ENCODE measurements around the gene GLT6D1. TPM values are rescaled to one million over a fixed set of nuclear protein-coding genes. Genes with fewer than 3 reads are reported as not detected.

Gene GLT6D1
- total RNA-seq, 1 experiment from 2014 or later: not detected

DNA sequence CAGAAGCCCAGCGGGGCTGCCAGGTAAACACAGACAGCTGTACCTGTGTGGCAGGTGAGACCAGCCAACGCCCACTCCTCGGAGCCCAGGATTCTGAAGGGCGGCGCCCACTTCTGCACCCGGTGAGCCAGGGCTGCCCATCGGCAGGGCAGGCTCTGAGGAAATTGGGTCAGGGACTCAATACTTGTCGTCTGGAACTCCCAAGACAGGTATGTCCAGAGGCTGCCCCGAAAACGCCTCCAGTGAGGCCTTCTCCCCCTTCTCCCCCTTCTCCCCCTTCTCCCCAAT, 19.8 kb downstream of the GLT6D1 start:
- intact Hi-C loops (cut with micrococcal nuclease; ENCODE audit: unreplicated experiment) (no loop called here), in situ Hi-C loops (cut with HindIII; ENCODE audit: low pct_unique_long_range_greater_than_20kb, low sequenced_read_pairs) (no loop called here)
- TF ChIP-seq, protein P1, sequence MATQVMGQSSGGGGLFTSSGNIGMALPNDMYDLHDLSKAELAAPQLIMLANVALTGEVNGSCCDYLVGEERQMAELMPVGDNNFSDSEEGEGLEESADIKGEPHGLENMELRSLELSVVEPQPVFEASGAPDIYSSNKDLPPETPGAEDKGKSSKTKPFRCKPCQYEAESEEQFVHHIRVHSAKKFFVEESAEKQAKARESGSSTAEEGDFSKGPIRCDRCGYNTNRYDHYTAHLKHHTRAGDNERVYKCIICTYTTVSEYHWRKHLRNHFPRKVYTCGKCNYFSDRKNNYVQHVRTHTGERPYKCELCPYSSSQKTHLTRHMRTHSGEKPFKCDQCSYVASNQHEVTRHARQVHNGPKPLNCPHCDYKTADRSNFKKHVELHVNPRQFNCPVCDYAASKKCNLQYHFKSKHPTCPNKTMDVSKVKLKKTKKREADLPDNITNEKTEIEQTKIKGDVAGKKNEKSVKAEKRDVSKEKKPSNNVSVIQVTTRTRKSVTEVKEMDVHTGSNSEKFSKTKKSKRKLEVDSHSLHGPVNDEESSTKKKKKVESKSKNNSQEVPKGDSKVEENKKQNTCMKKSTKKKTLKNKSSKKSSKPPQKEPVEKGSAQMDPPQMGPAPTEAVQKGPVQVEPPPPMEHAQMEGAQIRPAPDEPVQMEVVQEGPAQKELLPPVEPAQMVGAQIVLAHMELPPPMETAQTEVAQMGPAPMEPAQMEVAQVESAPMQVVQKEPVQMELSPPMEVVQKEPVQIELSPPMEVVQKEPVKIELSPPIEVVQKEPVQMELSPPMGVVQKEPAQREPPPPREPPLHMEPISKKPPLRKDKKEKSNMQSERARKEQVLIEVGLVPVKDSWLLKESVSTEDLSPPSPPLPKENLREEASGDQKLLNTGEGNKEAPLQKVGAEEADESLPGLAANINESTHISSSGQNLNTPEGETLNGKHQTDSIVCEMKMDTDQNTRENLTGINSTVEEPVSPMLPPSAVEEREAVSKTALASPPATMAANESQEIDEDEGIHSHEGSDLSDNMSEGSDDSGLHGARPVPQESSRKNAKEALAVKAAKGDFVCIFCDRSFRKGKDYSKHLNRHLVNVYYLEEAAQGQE (IDR thresholded peaks at IDR 0.05; ENCODE audit: insufficient read depth in 1 of 2, low read depth in 2 of 2, low read length in 1 of 2): no peak
- TF ChIP-seq POLR2AphosphoS5 (IDR thresholded peaks at IDR 0.05; ENCODE audit: low read depth, low read length) (no peak), SIN3A (IDR thresholded peaks at IDR 0.05; ENCODE audit: borderline replicate concordance, insufficient read depth, low read depth, low read length) (no peak), TCF7L2 (IDR thresholded peaks at IDR 0.05; ENCODE audit: low read depth, low read length) (no peak)
- TF ChIP-seq, protein P2, sequence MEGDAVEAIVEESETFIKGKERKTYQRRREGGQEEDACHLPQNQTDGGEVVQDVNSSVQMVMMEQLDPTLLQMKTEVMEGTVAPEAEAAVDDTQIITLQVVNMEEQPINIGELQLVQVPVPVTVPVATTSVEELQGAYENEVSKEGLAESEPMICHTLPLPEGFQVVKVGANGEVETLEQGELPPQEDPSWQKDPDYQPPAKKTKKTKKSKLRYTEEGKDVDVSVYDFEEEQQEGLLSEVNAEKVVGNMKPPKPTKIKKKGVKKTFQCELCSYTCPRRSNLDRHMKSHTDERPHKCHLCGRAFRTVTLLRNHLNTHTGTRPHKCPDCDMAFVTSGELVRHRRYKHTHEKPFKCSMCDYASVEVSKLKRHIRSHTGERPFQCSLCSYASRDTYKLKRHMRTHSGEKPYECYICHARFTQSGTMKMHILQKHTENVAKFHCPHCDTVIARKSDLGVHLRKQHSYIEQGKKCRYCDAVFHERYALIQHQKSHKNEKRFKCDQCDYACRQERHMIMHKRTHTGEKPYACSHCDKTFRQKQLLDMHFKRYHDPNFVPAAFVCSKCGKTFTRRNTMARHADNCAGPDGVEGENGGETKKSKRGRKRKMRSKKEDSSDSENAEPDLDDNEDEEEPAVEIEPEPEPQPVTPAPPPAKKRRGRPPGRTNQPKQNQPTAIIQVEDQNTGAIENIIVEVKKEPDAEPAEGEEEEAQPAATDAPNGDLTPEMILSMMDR (IDR thresholded peaks at IDR 0.05): no peak
- ATAC-seq (no peak), DNase-seq (ENCODE audit: low read depth, low spot score) (no peak)
- no peaks in the 10 kb centered on the region for H3K36me3 ChIP-seq (ENCODE audit: control insufficient read depth, insufficient read depth, low read length)
- ChIA-PET POLR2A (no interaction called here), CTCF (no interaction called here)
- no peaks in the 10 kb centered on the region for H3K4me1 ChIP-seq (ENCODE audit: control insufficient read depth, insufficient read depth, low read length)
- no peak overlapping the region for H3K27ac ChIP-seq (ENCODE audit: low read length)
- no peaks in the 10 kb centered on the region for H3K9me3 ChIP-seq (ENCODE audit: control insufficient read depth, insufficient read depth, low read depth, low read length)
- no peaks in the 10 kb centered on the region; the same call in 1 of the 2 replicates for H3K27me3 ChIP-seq (ENCODE audit: control insufficient read depth, insufficient read depth, low read length)
- no peak overlapping the region for H3K4me3 ChIP-seq (ENCODE audit: low read depth in 2 of 2, low read length in 2 of 2)
- BruUV-seq (replicated peaks): no TSS peak

DNA sequence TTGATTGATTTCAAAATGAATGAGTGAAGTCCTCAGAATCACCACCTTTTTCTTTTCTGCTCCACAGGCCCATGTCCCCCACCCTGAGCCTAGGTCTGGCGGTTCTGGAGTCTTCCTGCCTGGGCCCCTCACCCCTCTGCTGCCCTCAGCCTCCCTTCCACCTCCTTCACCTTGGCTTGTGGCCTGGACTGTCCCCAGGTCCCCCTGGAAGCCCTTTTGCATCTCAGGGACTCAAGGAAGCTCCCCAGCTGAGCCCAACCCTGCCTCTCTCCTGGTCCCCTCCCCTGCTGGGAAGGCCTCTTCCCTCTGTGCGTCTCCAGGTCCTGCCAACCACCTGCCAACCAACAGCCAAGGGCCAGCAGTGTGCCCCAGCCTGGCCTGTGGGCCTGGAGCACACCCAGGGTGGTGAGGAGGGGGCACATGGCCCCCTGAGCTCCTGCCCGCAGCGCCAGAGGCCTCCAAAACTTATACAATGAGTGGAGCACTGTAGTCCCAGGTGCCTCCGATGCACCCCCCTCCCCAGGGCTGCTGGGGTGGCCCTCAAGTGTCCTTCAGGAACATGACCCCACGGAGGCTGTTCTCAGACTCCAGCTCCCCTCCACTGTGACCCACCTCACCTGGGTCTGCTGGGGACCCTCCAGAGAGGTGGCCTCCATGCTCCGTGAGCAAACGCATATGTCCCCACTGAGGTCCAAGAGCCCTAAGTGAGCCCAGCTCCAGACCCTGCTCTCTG, 20.3 kb downstream of the GLT6D1 start:
- no TSS peak for BruUV-seq (replicated peaks)
- intact Hi-C loops (cut with micrococcal nuclease; ENCODE audit: unreplicated experiment) (no loop called here), in situ Hi-C loops (cut with HindIII; ENCODE audit: low pct_unique_long_range_greater_than_20kb, low sequenced_read_pairs) (no loop called here)
- no peak overlapping the region for H3K4me3 ChIP-seq (ENCODE audit: low read depth in 2 of 2, low read length in 2 of 2)
- ChIA-PET POLR2A (no interaction called here), CTCF (no interaction called here)
- H3K27me3 ChIP-seq (ENCODE audit: control insufficient read depth, insufficient read depth, low read length): no peaks in the 10 kb centered on the region; the same call in 1 of the 2 replicates
- no peaks in the 10 kb centered on the region for H3K36me3 ChIP-seq (ENCODE audit: control insufficient read depth, insufficient read depth, low read length)
- DNase-seq (ENCODE audit: low read depth, low spot score) (no peak), ATAC-seq (no peak)
- H3K9me3 ChIP-seq (ENCODE audit: control insufficient read depth, insufficient read depth, low read depth, low read length): no peaks in the 10 kb centered on the region
- no peak overlapping the region for H3K27ac ChIP-seq (ENCODE audit: low read length)
- TF ChIP-seq, protein P2 (IDR thresholded peaks at IDR 0.05): no peak
- TF ChIP-seq POLR2AphosphoS5 (IDR thresholded peaks at IDR 0.05; ENCODE audit: low read depth, low read length) (no peak), TCF7L2 (IDR thresholded peaks at IDR 0.05; ENCODE audit: low read depth, low read length) (no peak), SIN3A (IDR thresholded peaks at IDR 0.05; ENCODE audit: borderline replicate concordance, insufficient read depth, low read depth, low read length) (no peak)
- TF ChIP-seq, protein P1 (IDR thresholded peaks at IDR 0.05; ENCODE audit: insufficient read depth in 1 of 2, low read depth in 2 of 2, low read length in 1 of 2): no peak
- H3K4me1 ChIP-seq (ENCODE audit: control insufficient read depth, insufficient read depth, low read length): no peaks in the 10 kb centered on the region
